SK-N-SH (cell line): ENCODE results near the gene FAM184A.

Experiments
- POLR2AphosphoS5 ChIP-seq: IDR thresholded peaks from 2 replicates; pipeline ENCODE4 v1.6.1; 2012; ENCODE audit warnings: low read depth, low read length
- RAD21 ChIP-seq: IDR thresholded peaks from 2 replicates; pipeline ENCODE4 v1.6.1; 2012; ENCODE audit warnings: mild to moderate bottlenecking, low read length
- RXRA ChIP-seq: IDR thresholded peaks from 2 replicates; pipeline ENCODE4 v1.4.0; 2012; ENCODE audit warnings: low read depth, mild to moderate bottlenecking, borderline replicate concordance
- SIN3A ChIP-seq: IDR thresholded peaks from 2 replicates; pipeline ENCODE4 v1.6.1; 2012; ENCODE audit warnings: low read depth, mild to moderate bottlenecking, low read length, moderate library complexity, borderline replicate concordance
- TF ChIP-seq, protein P1 (sequence below): fragments of 200-600 bp; sonication (generic); IDR thresholded peaks from 2 replicates; pipeline ENCODE4 v1.6.1; 2017; ENCODE audit warnings: antibody characterized with exemption, mild to moderate bottlenecking, moderate library complexity
- TF ChIP-seq, protein P2 (sequence below): IDR thresholded peaks from 2 replicates; pipeline ENCODE4 v1.4.0; 2012; ENCODE audit warnings: low read depth

- TF ChIP-seq, protein P1, sequence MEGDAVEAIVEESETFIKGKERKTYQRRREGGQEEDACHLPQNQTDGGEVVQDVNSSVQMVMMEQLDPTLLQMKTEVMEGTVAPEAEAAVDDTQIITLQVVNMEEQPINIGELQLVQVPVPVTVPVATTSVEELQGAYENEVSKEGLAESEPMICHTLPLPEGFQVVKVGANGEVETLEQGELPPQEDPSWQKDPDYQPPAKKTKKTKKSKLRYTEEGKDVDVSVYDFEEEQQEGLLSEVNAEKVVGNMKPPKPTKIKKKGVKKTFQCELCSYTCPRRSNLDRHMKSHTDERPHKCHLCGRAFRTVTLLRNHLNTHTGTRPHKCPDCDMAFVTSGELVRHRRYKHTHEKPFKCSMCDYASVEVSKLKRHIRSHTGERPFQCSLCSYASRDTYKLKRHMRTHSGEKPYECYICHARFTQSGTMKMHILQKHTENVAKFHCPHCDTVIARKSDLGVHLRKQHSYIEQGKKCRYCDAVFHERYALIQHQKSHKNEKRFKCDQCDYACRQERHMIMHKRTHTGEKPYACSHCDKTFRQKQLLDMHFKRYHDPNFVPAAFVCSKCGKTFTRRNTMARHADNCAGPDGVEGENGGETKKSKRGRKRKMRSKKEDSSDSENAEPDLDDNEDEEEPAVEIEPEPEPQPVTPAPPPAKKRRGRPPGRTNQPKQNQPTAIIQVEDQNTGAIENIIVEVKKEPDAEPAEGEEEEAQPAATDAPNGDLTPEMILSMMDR: no peak
- no peak for TF ChIP-seq POLR2AphosphoS5
- TF ChIP-seq SIN3A: no peak
- TF ChIP-seq, protein P2, sequence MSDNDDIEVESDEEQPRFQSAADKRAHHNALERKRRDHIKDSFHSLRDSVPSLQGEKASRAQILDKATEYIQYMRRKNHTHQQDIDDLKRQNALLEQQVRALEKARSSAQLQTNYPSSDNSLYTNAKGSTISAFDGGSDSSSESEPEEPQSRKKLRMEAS: no peak
- TF ChIP-seq RAD21: no peak
- no peak for TF ChIP-seq RXRA
Measured at GRCh38 chr6:119030759-119031158, 47.7 kb downstream of the FAM184A start.
